ENCODE data around the gene FOXP1.

DNA sequence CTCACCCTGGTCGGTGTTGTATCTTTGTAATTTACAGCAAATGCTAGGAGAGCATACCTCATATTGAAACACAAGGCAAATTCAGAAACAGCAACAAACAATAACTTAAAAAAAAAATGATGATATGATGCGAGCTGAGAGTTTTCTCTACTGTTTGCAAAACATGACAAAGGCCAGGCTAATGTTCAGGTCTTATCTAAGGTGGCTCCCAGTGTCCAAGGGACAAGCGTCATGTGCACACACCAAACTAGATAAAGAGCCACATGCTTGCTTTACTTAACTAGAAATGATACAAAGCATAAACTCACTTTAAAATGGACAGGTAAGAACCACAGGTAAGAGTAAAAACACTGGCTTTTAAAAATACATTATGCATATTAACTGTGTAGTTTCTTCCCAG, 375.9 kb downstream of the FOXP1 start:
- TF ChIP-seq CTCF (IDR thresholded peaks at IDR 0.05) = no peak
- TF ChIP-seq POLR2A (IDR thresholded peaks at IDR 0.05) = no peak
